OCI-LY7 (cell line): ENCODE results near the gene LHPP.

Experiments
- EZH2phosphoT487 ChIP-seq: fragments of 200-600 bp; sonication (generic); IDR thresholded peaks from 2 replicates; pipeline ENCODE4 v1.6.1; 2018; ENCODE audit warnings: low read depth, borderline replicate concordance, mild to moderate bottlenecking, mixed run types, antibody characterized with exemption, low read length, moderate library complexity, mixed read lengths
- TF ChIP-seq, protein P1 (sequence below): fragments of 200-600 bp; sonication (generic); conservative IDR thresholded peaks from 2 replicates; pipeline ENCODE4 v1.5.1; 2014; ENCODE audit warnings: mild to moderate bottlenecking, antibody characterized with exemption, low read length, moderate library complexity, mixed read lengths

DNA sequence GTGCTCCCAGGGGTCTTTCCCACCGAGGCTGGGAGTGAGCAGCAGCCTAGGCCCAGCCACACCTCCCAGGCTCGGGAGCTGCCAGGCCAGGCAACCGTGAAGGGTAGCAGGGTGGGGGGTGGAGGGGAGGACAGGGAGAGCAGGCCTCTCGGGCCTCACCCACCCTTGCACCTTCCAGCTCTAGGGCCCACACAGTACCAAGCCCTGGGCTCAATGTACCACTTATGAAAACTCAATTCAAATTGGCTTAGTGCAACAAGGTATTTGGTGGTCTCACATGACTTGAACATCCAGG, 155.2 kb downstream of the LHPP start:
- TF ChIP-seq EZH2phosphoT487 = no peak
- TF ChIP-seq, protein P1, sequence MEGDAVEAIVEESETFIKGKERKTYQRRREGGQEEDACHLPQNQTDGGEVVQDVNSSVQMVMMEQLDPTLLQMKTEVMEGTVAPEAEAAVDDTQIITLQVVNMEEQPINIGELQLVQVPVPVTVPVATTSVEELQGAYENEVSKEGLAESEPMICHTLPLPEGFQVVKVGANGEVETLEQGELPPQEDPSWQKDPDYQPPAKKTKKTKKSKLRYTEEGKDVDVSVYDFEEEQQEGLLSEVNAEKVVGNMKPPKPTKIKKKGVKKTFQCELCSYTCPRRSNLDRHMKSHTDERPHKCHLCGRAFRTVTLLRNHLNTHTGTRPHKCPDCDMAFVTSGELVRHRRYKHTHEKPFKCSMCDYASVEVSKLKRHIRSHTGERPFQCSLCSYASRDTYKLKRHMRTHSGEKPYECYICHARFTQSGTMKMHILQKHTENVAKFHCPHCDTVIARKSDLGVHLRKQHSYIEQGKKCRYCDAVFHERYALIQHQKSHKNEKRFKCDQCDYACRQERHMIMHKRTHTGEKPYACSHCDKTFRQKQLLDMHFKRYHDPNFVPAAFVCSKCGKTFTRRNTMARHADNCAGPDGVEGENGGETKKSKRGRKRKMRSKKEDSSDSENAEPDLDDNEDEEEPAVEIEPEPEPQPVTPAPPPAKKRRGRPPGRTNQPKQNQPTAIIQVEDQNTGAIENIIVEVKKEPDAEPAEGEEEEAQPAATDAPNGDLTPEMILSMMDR = no peak
